ENCODE measurements around the gene MAFG. TPM values are rescaled to one million over a fixed set of nuclear protein-coding genes. Genes with fewer than 3 reads are reported as not detected.
A peak's percentile ranks its signal among the peaks of the same experiment; 100 is the strongest.

MAFG gene
- total RNA-seq, 1 experiment from 2014 or later: 29.8 TPM

DNA sequence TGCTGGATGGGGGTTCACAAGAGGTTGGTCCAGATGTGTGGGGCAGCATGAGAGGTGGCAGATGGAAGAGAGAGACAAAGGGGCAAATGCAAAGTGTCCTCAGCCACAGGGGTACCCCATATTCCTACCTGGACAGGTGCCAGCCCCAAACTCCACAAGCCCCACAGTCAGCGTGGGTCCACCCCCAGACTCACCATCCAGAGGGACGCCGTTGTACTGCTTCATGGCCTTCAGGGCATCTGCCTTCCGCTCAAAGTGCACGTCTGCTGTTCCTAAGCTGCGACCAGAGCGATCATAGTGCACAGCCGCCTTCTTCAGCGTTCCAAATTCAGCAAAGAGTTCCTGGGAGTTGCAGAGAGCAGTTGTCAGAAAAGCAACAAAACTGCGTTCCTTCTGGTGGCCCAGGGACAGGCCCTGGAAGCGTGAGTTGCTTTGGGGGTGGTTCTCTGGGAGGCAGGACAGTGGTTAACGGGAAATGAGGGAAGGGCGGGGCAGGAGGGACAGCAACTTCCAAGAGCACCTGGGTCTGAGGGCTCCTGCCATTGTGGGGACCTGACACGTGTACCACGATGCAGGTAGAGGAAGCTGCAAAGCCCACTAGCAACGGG lies 38.4 kb downstream of the MAFG start:
- Mint-ChIP-seq H3K27ac (peak overlapping the region; percentile 63; the same call in 1 of the 2 replicates), H3K36me3 (peaks cover 50% of the 10 kb centered on the region), H3K9me3 (no peaks in the 10 kb centered on the region), H3K4me3 (peak overlapping the region; percentile 88), H3K27me3 (ENCODE audit: low read depth) (no peaks in the 10 kb centered on the region), H3K4me1 (peaks cover 11% of the 10 kb centered on the region)
- ATAC-seq: no peak
- POLR2A ChIA-PET: no interaction called here
- CTCF ChIA-PET: no interaction called here
- no peak for TF ChIP-seq JUN (CRISPR knock-in tag; IDR thresholded peaks at IDR 0.05)
- TF ChIP-seq AFF4 (CRISPR knock-in tag; IDR thresholded peaks at IDR 0.05; ENCODE audit: borderline replicate concordance): no peak
- no peak for TF ChIP-seq ZNF425 (CRISPR knock-in tag; conservative IDR thresholded peaks at IDR 0.05)
- no peak for TF ChIP-seq ZNF671 (CRISPR knock-in tag; IDR thresholded peaks at IDR 0.05)
- TF ChIP-seq SP1 (CRISPR knock-in tag; conservative IDR thresholded peaks at IDR 0.05): no peak
- TF ChIP-seq GABPB1 (CRISPR knock-in tag; IDR thresholded peaks at IDR 0.05): no peak
- TF ChIP-seq NFATC4 (CRISPR knock-in tag; IDR thresholded peaks at IDR 0.05): no peak
- TF ChIP-seq FOXJ3 (CRISPR knock-in tag; IDR thresholded peaks at IDR 0.05; ENCODE audit: borderline replicate concordance): no peak
- TF ChIP-seq, protein P1, sequence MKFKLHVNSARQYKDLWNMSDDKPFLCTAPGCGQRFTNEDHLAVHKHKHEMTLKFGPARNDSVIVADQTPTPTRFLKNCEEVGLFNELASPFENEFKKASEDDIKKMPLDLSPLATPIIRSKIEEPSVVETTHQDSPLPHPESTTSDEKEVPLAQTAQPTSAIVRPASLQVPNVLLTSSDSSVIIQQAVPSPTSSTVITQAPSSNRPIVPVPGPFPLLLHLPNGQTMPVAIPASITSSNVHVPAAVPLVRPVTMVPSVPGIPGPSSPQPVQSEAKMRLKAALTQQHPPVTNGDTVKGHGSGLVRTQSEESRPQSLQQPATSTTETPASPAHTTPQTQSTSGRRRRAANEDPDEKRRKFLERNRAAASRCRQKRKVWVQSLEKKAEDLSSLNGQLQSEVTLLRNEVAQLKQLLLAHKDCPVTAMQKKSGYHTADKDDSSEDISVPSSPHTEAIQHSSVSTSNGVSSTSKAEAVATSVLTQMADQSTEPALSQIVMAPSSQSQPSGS (CRISPR knock-in tag; IDR thresholded peaks at IDR 0.05; ENCODE audit: borderline replicate concordance, low read depth): no peak
- TF ChIP-seq MYBL2 (CRISPR knock-in tag; IDR thresholded peaks at IDR 0.05): no peak
- no peak for TF ChIP-seq E2F5 (CRISPR knock-in tag; IDR thresholded peaks at IDR 0.05)
- no peak for TF ChIP-seq ZNF219 (CRISPR knock-in tag; IDR thresholded peaks at IDR 0.05; ENCODE audit: borderline replicate concordance)
- TF ChIP-seq, protein P2, sequence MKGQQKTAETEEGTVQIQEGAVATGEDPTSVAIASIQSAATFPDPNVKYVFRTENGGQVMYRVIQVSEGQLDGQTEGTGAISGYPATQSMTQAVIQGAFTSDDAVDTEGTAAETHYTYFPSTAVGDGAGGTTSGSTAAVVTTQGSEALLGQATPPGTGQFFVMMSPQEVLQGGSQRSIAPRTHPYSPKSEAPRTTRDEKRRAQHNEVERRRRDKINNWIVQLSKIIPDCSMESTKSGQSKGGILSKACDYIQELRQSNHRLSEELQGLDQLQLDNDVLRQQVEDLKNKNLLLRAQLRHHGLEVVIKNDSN (CRISPR knock-in tag; IDR thresholded peaks at IDR 0.05): no peak
- no peak for TF ChIP-seq CREB1 (CRISPR knock-in tag; IDR thresholded peaks at IDR 0.05)
- TF ChIP-seq HMGA2 (CRISPR knock-in tag; IDR thresholded peaks at IDR 0.05): no peak
- no peak for DNase-seq (ENCODE audit: low spot score)

Measured in WTC11 (cell line).